Adrenal gland (tissue), 5 donors: ENCODE measurements around the gene FOXB2.

Source experiments
- POLR2A ChIP-seq, 2 donors: fragments of 450-650 bp; IDR thresholded peaks; one replicate each; pipeline ENCODE4 v1.6.1; 2017; ENCODE audit warnings: antibody characterized with exemption in 2 of 2, mild to moderate bottlenecking in 2 of 2, moderate library complexity in 1 of 2
- TF ChIP-seq, protein P1 (sequence below), 6 experiments: fragments of 450-650 bp in 4 of 6; fragments of 200-600 bp in 2 of 6; sonication (generic) in 1 of 6; IDR thresholded peaks; 1 replicate in 5 of 6; 2 replicates in 1 of 6; pipeline versions ENCODE4 v1.5.1 to v1.8.0; 2016 to 2021; ENCODE audit warnings: antibody characterized with exemption in 6 of 6, mild to moderate bottlenecking in 2 of 6, moderate library complexity in 1 of 6
- donor health status: DM: no; HTN: no; CAD: no.

DNA sequence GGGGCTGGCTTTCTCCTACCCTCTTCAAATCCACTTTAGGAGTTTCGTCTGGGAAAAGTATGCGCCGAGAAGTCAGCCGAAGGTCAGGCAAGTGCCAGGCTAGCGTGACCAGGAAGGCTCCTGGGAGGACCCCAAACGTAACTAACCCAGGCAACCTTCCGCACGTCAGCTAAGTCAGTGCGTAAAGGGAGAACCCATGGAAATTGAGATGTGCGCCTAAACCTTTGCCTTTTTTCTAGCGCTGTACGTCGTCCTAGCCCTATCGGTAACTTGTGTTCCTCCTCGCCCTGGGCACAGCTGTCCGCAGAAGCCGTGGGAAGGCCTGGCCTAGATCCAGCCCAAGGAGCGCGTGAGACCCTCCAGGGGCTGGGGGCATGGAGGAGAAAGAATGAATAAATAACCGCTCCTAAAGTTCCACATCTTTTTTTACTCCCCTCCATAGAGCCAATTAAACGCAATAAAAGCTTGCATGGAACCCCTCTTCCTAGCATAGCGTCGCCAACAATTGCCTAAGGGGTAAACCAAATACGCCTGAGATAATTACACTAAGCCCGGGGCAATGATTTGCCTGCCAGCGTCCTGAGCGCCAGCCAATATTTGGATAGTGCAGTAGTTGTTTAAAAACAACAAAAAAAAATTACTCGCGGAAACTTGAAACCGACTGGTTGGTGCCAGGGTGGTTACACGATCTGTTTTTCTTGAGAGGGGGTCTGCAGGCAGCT, 4.0 kb upstream of the FOXB2 start:
- TF ChIP-seq, protein P1, sequence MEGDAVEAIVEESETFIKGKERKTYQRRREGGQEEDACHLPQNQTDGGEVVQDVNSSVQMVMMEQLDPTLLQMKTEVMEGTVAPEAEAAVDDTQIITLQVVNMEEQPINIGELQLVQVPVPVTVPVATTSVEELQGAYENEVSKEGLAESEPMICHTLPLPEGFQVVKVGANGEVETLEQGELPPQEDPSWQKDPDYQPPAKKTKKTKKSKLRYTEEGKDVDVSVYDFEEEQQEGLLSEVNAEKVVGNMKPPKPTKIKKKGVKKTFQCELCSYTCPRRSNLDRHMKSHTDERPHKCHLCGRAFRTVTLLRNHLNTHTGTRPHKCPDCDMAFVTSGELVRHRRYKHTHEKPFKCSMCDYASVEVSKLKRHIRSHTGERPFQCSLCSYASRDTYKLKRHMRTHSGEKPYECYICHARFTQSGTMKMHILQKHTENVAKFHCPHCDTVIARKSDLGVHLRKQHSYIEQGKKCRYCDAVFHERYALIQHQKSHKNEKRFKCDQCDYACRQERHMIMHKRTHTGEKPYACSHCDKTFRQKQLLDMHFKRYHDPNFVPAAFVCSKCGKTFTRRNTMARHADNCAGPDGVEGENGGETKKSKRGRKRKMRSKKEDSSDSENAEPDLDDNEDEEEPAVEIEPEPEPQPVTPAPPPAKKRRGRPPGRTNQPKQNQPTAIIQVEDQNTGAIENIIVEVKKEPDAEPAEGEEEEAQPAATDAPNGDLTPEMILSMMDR (IDR thresholded peaks at IDR 0.05) = no peak
- TF ChIP-seq POLR2A (IDR thresholded peaks at IDR 0.05) = no peak
